Mononuclear cell (primary cell): ENCODE measurements around the gene CD274. TPM values are rescaled to one million over a fixed set of nuclear protein-coding genes. Genes with fewer than 3 reads are reported as not detected.
"Not testable (repeated sequence)": the region's sequence is repeated elsewhere in the genome, so short reads cannot be mapped to it uniquely, and the experiment has no call there.

Experiments
- H3K27me3 ChIP-seq: 2 replicates; pipeline ENCODE4 v1.6.0; 2011; ENCODE audit warnings: low read length, control low read depth; ENCODE audit not compliant: insufficient read depth
- H3K4me1 ChIP-seq: 2 replicates; pipeline ENCODE4 v1.5.1; 2011; ENCODE audit warnings: mild to moderate bottlenecking, low read length, control low read depth; ENCODE audit not compliant: insufficient read depth
- H3K4me3 ChIP-seq: 2 replicates; pipeline ENCODE4 v1.5.1; 2011; ENCODE audit warnings: mild to moderate bottlenecking, low read length, moderate library complexity
- H3K9me3 ChIP-seq: 2 replicates; pipeline ENCODE4 v1.5.1; 2011; ENCODE audit warnings: low read depth, mild to moderate bottlenecking, control low read depth, low read length
- total RNA-seq: library from RNA; depleted of rRNA; stranded (reverse); fragments of >200 nt; gene quantifications from one replicate; pipeline ENCODE4 v1.2.3, GENCODE V29; 2012

The CD274 gene
- total RNA-seq, 1 donor, result 6.2 TPM

DNA sequence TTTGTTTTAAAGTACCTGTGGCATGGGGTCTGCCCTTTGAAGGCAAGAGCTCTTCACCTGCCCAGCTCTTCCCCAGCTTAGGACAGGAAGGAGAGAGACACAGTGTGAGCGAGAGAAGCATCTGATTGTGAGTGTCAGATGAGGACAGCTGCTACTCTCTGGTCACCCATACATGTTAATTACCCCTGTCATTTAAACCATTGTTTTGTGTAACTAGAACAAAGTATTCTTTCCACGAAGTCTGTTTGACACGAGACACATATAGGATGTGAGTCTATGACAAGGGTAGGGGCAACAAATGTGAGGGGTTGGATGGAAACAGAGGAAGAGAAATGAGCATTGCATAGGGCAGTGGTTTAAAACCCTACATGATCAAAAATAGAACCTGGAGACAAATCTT is 3.0 kb upstream of the CD274 start:
- H3K4me3 ChIP-seq, result no peak overlapping the region

DNA sequence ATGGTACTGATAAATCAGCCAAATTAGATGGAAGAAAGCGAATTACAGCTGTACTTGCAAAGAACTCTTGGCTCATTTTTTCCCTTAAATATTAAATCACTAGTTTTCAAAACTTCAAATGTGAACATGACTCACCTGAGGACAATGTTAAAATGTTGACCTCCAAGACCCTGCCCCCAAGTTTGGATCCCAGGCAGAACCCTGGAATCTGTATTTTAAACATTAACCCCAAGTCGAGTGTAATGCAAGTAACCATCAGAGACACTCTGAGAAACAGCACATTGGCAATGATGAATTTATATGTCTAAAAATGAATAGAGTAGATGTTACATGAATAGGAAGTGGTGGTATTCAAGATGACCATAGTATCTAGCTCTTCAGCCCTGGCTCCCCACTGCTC is 2.3 kb upstream of the CD274 start:
- H3K27me3 ChIP-seq, result no peaks in the 10 kb centered on the region
- no peaks in the 10 kb centered on the region for H3K9me3 ChIP-seq
- no peak overlapping the region for H3K4me3 ChIP-seq
- H3K4me1 ChIP-seq, result peaks cover 32% of the 10 kb centered on the region

More for the DNA sequence above, 3.0 kb upstream of the CD274 start:
- H3K4me1 ChIP-seq, result peaks cover 29% of the 10 kb centered on the region
- no peaks in the 10 kb centered on the region for H3K27me3 ChIP-seq
- no peaks in the 10 kb centered on the region for H3K9me3 ChIP-seq

DNA sequence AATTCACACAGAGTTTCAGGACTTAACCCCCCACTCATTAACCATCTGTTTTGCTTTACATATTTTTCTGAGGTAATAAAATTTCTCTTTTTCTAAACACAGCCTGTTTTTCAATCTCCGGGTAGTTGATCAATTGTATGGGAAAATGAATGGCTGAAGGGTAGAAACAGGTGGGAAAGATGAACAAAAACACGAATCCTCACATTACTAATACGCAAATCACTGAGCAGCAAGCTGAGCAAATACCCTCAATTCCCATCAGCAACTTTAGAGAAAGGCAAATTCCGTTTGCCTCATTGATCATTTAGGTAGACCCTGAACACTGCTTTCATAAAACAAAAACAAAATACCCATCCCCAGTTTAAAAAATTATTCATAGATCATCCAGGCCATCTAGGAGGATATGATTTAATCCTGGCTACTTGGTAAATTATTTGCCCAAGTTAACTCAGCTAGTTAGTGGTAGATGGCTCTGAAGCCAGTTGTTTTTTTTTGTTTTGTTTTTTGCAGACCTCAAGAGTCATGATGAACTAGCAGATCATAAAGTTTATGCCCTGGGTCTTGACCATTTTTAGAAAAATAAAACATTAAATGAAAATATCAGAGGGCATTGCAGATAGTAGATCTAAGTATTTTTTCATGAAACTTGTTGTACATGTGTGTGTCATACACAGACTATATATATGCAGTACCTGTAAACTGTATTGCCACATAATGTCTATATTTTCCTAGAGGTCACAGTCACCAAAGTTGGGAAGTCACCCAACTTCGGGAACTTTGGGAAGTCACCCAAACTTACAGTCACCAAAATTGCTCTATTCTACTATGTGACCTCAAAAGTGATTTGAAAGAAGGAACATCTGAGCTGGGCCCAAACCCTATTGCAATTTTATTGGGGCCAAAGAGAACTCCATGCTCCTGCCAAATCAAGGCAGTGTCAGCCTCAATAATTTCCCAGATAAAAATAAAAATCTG is 1.6 kb upstream of the CD274 start:
- peaks cover 32% of the 10 kb centered on the region for H3K4me1 ChIP-seq
- H3K27me3 ChIP-seq, result no peaks in the 10 kb centered on the region
- no peak overlapping the region for H3K4me3 ChIP-seq
- no peaks in the 10 kb centered on the region for H3K9me3 ChIP-seq

DNA sequence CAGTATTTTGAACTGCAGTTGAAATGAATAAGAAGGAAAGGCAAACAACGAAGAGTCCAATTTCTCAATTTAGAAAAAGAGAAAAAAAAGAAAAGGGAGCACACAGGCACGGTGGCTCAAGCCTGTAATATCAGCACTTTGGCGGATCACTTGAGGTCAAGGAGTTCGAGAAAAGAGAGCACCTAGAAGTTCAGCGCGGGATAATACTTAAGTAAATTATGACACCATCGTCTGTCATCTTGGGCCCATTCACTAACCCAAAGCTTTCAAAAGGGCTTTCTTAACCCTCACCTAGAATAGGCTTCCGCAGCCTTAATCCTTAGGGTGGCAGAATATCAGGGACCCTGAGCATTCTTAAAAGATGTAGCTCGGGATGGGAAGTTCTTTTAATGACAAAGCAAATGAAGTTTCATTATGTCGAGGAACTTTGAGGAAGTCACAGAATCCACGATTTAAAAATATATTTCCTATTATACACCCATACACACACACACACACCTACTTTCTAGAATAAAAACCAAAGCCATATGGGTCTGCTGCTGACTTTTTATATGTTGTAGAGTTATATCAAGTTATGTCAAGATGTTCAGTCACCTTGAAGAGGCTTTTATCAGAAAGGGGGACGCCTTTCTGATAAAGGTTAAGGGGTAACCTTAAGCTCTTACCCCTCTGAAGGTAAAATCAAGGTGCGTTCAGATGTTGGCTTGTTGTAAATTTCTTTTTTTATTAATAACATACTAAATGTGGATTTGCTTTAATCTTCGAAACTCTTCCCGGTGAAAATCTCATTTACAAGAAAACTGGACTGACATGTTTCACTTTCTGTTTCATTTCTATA is 602 bp upstream of the CD274 start:
- Histone ChIP-seq H3K9me3 (no peaks in the 10 kb centered on the region), H3K4me1 (peaks cover 32% of the 10 kb centered on the region), H3K4me3 (peak overlapping the region; percentile 80), H3K27me3 (no peaks in the 10 kb centered on the region)

DNA sequence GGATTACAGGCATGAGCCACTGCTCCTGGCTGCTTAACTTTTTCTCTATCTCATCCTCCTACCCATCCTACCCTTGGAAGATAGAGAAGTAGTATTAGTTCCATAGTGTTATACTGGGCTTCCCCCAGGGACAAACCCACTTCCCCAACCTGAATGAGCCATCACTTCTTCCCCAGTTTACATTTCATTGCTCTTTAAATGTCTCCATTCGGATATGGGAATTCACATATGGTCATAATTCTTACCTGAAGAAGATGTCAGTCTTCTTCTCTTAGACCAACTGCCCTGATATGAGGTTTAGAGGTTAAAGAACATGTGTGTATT is 1.9 kb downstream of the CD274 start:
- Histone ChIP-seq H3K4me3 (no peak overlapping the region), H3K27me3 (no peaks in the 10 kb centered on the region), H3K9me3 (no peaks in the 10 kb centered on the region), H3K4me1 (peaks cover 28% of the 10 kb centered on the region)

DNA sequence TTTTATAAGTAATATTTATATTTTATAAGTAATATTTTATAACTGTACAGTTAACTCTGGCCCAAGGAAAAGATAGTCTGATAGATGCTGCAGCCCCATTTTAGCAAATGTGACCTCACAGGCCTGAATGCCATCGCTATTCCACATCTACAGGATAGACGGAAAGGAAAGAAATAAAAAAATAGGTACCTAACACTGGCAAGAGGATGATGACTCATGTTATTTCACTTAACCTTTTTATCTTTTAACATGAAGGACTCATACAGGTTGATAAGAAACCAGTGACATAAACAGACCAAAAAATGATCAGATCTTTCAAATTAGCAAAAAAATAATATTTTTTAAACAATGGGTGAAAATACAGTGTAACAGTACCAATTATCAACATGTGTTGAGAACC is 2.7 kb downstream of the CD274 start:
- Histone ChIP-seq H3K27me3 (no peaks in the 10 kb centered on the region), H3K4me3 (no peak overlapping the region), H3K4me1 (peaks cover 28% of the 10 kb centered on the region), H3K9me3 (no peaks in the 10 kb centered on the region)

DNA sequence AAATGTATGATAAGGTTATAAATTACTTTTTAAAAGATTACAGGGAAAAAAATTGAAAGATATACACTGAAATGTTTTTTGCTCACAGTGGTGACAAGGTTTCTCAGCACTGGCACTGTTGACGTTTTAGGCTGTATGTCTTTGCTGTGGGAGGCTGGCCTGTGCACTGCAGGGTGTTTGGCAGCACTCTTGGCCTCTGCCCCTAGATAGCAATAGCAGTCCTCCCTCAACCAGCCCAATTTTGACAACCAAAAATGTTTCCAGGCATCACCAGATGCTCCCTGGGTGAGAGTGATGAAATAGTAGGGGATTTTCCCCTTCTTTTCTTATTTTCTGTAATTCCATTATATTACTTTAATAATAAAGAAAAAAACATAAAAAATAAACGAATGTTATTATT is 3.3 kb downstream of the CD274 start:
- no peaks in the 10 kb centered on the region for H3K27me3 ChIP-seq
- no peaks in the 10 kb centered on the region for H3K9me3 ChIP-seq
- H3K4me1 ChIP-seq, result peaks cover 28% of the 10 kb centered on the region
- H3K4me3 ChIP-seq, result no peak overlapping the region

DNA sequence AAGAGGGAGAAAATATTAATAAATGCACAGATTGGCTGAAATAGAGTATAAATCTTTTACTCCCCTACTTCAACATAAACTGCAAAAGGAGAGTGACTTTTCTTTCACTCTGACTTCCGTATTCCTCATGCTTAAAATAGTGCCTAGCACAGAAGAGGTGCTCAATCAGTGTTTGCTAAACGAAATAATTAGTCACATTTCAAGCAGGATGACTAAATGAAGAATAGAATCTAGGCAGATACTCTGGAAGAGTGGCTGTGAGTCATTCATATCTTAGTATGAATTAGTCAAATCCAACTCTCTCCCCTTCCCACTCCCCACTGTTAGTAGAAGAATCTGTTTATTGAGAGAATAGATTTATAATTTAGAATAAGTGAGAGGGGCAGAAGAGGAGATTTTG is 4.8 kb downstream of the CD274 start:
- no peak overlapping the region for H3K4me3 ChIP-seq
- peaks cover 34% of the 10 kb centered on the region for H3K4me1 ChIP-seq

DNA sequence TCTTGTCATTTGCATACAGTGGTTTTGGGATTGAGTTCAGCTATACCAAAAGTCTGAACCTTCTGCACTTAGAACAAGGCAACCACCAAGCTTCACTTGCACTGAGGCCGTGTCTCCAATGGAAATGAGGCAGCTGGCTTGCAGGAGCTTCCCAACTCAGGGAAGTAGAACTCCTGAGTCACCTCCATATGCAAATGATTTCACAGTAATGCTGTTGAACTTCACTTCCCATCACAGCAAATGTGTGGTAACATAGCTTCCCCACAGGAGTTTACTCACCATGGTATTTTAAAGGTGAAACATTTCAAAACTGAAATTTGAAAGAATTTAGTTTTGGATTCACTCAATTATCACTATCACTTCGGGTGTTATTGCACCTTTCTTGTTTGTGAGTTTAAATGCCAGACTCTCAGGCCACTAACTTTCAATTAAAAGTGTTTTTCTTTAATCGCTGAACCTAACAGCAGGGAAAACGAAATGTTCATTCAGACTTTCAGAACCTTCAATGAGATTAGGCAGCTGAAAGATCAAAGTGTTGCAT is 9.0 kb downstream of the CD274 start:
- Histone ChIP-seq H3K4me3 (no peak overlapping the region), H3K27me3 (no peaks in the 10 kb centered on the region), H3K9me3 (no peaks in the 10 kb centered on the region), H3K4me1 (peaks cover 19% of the 10 kb centered on the region)

More for the DNA sequence above, 4.8 kb downstream of the CD274 start:
- Histone ChIP-seq H3K27me3 (no peaks in the 10 kb centered on the region), H3K9me3 (no peaks in the 10 kb centered on the region)

DNA sequence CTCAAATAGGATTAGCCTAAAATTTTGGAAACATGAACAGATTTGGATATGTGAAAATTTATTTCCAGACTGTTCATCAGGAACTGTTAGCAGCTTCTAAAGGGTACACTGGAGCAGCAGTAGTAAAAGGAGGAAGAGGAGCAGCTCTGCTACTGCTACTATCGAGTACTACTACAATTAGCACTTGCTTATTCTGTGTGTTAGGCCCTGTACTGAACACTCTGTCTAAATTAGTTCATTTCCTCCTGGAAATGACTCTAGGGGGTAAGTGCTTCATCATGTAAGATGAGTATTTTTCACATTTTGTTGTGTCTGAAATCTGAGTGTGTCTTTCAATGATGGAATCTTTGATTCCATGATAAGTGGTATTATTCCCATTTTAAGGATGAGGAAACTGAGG is 9.8 kb downstream of the CD274 start:
- H3K4me3 ChIP-seq, result no peak overlapping the region
- H3K4me1 ChIP-seq, result peaks cover 22% of the 10 kb centered on the region
- no peaks in the 10 kb centered on the region for H3K27me3 ChIP-seq
- H3K9me3 ChIP-seq, result no peaks in the 10 kb centered on the region

DNA sequence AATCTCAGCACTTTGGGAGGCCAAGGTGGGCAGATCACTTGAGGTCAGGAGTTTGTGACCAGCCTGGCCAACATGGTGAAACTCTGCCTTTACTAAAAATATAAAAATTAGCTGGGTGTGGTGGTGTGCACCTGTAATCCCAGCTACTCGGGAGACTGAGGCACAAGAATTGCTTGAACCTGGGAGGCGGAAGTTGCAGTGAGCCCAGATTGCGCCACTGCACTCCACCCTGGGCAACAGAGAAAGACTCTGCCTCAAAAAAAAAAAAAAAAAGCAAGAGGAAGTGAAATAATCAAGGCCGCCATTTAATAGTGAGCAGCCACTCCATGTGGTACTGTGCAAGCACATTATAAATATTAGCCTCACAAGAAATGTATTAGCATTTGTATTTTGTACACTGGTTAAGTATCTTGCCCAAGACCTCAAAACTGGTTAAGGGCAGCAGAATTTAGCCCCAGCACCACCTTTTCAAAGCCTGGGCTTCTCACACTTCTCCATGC is 14.5 kb downstream of the CD274 start:
- H3K4me3 ChIP-seq, H3K9me3 ChIP-seq, H3K27me3 ChIP-seq: not testable (repeated sequence)
- H3K4me1 ChIP-seq, result peaks cover 23% of the 10 kb centered on the region

DNA sequence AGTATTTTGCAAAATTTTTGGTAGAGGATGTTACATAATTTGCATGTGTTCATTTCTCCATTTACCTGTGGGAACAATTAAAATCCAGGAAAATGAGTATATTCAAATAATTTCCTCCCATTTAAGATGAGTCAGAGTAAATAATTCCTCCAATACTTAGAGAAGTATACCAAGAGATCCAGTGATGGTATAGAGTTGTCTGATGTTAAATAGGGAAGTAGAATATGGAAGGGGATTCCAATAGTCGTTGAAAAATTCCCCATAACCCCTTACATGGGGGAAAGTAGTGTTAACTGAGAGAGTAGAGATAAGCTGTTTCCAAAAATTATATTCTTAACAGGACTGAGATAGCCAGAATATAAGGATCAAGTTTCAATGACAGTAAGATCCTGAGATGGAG is 15.7 kb downstream of the CD274 start:
- no peak overlapping the region for H3K4me3 ChIP-seq
- H3K4me1 ChIP-seq, result peaks cover 17% of the 10 kb centered on the region
- H3K27me3 ChIP-seq, result no peaks in the 10 kb centered on the region
- H3K9me3 ChIP-seq, result no peaks in the 10 kb centered on the region

DNA sequence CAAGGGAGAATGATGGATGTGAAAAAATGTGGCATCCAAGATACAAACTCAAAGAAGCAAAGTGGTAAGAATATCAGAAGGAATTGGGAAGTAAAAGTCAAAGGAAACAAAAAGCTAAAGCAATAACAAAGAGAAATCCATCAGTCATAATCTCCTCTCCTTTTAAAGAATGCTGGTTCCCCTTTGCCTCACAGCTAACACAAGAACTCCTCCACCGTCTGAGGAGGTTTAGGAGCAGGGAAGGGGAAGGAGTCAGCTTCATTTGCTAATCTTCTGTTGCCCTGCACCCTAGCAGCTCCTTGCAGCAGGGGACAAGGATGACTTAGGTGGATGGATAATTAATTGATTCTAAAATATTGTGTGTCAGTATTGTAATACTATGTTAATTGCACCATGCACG is 16.4 kb downstream of the CD274 start:
- Histone ChIP-seq H3K27me3 (no peaks in the 10 kb centered on the region), H3K4me1 (peaks cover 17% of the 10 kb centered on the region), H3K9me3 (no peaks in the 10 kb centered on the region), H3K4me3 (no peak overlapping the region)

DNA sequence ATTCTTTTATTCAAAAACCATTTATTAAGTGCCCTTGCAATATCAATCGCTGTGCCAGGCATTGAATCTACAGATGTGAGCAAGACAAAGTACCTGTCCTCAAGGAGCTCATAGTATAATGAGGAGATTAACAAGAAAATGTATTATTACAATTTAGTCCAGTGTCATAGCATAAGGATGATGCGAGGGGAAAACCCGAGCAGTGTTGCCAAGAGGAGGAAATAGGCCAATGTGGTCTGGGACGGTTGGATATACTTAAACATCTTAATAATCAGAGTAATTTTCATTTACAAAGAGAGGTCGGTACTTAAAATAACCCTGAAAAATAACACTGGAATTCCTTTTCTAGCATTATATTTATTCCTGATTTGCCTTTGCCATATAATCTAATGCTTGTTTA is 18.5 kb downstream of the CD274 start:
- no peaks in the 10 kb centered on the region for H3K27me3 ChIP-seq

DNA sequence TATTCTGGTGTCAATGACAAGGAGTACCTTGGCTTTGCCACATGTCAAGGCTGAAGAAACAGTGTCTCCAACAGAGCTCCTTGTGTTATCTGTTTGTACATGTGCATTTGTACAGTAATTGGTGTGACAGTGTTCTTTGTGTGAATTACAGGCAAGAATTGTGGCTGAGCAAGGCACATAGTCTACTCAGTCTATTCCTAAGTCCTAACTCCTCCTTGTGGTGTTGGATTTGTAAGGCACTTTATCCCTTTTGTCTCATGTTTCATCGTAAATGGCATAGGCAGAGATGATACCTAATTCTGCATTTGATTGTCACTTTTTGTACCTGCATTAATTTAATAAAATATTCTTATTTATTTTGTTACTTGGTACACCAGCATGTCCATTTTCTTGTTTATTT is 19.8 kb downstream of the CD274 start:
- H3K9me3 ChIP-seq, result no peaks in the 10 kb centered on the region
- peaks cover 14% of the 10 kb centered on the region for H3K4me1 ChIP-seq
- H3K4me3 ChIP-seq, result no peak overlapping the region
- no peaks in the 10 kb centered on the region for H3K27me3 ChIP-seq

More for the DNA sequence above, 18.5 kb downstream of the CD274 start:
- Histone ChIP-seq H3K4me3 (no peak overlapping the region), H3K9me3 (no peaks in the 10 kb centered on the region), H3K4me1 (peaks cover 17% of the 10 kb centered on the region)
